Activated T-helper 1 cell treated with Interleukin-2 at 50 U/mL for 16 hours (primary cell): Measurements from ENCODE around the gene TP53.

Source experiments
- DNase-seq: peaks from one replicate; pipeline ENCODE4 v3.0.0-alpha.2; 2020; ENCODE audit warnings: low read depth

Gene TP53

GRCh38 chr17:7706631-7707354 is 19.5 kb upstream of the TP53 start:
- no peak for DNase-seq

- no peak for DNase-seq
Measured at GRCh38 chr17:7705269-7706255, 18.3 kb upstream of the TP53 start.

GRCh38 chr17:7704601-7705268 is 17.4 kb upstream of the TP53 start, which contains the start of gene EFNB3:
Gene EFNB3 (plus strand): TSS chr17:7705202. CDS start chr17:7705599, 397 bp downstream.
- DNase-seq = no peak

- no peak for DNase-seq
Measured at GRCh38 chr17:7703584-7704479, 16.5 kb upstream of the TP53 start.

DNA sequence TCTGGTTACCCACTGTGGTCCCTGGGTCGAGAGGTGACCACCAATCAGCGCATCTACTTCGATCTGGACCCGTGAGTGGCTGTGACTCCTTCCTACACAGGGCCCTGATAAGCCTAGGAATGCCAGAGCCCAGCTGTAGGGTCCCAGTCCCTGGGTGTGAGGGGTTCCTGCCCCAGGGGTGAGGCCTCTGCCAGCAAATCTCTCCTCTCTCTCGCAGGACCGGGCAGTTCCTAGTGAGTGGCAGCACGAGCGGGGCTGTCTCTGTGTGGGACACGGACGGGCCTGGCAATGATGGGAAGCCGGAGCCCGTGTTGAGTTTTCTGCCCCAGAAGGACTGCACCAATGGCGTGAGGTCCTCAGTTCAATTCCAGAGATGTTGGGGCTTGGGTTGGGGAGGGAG is 15.5 kb upstream of the TP53 start:
- no peak for DNase-seq

- DNase-seq = no peak
Measured at GRCh38 chr17:7701681-7702080, 14.4 kb upstream of the TP53 start.

- no peak for DNase-seq
Measured at GRCh38 chr17:7700510-7700909, 13.2 kb upstream of the TP53 start.

DNA sequence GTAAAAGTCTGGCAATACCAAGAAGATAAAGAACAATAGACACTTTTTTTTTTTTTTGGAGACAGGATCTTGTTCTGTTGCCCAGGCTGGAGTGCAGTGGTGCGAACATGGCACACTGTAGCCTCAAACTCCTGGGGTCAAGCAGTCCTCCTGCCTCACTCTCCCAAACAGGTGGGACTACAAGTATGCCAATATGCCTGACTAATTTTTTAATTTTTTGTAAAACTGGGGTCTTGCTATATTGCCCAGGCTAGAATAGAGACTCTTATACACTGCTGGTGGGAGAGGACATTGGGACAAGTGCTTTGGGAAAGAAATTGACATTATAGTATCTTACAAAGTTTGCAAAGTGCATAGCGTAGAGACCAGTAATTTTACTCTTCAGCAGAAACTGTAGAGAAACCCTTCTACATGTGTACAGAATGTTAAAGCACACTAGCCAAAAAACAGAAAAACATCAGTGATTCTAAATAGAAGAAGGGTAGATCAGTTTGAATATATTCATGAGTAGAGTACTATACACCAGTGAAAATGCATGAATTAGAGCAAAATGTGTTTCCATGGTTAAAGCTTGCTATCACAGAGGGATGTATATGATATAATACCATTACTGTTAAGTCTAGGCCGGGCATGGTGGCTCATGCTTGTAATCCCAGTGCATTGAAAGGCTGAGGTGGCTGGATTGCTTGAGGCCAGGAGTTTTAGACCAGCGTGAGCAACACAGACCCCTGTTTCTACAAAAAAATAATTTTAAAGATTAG is 10.7 kb upstream of the TP53 start:
- DNase-seq = no peak

DNA sequence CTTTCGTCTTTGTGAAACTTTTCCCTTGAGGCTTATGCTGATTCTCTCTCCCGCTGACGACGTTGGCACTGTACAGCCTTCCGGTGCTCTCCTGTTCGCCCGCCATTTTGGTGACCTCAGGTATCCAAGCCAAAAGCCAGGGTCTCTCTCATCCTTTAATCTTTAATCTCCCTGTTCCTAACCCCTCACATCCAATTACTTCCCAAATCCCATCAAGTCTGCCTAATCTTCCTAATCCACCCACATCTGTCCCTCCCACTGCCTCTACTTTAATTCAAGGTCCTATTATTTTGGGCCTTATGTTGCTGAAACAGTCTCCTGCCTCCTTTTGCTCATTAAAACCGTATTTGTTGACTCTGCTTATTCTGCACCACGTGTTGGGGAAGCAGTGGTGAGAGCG is 8.3 kb upstream of the TP53 start:
- DNase-seq = no peak

- no peak for DNase-seq
Measured at GRCh38 chr17:7688808-7689316, 1.6 kb upstream of the TP53 start.

- DNase-seq = peak; percentile 93
Measured at GRCh38 chr17:7687908-7688807, 868 bp upstream of the TP53 start, which contains the start of gene WRAP53. Gene WRAP53 (plus strand): TSS chr17:7688477. CDS start chr17:7688649, 172 bp downstream.

DNA sequence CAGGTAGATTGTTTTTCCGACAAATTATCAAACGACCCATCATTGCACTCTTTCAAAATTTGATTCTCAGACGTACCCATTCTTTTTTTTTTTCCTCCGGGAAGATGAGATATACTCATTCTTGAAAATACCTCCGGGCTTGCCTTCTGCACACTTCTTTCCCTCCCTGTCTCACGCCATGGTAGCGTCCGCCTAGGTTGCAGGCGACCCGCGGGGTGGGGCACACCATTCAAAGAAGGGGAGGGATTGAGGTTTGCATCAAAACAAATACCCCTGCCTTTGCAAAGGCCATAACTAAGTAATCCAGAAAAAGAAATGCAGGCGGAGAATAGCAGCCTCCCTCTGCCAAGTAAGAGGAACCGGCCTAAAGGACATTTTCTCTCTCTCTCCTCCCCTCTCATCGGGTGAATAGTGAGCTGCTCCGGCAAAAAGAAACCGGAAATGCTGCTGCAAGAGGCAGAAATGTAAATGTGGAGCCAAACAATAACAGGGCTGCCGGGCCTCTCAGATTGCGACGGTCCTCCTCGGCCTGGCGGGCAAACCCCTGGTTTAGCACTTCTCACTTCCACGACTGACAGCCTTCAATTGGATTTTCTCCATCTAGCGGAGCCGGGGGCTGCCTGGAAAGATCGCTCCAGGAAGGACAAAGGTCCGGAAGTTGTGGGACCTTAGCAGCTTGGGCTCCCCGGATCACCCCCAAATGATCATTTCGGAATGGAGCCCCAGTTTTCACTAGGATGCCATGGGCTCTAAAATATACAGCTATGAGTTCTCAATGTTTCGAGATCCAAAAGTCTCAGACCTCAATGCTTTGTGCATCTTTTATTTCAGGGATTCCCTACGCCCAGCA is 843 bp downstream of the TP53 start:
- DNase-seq = peak; percentile 62

DNA sequence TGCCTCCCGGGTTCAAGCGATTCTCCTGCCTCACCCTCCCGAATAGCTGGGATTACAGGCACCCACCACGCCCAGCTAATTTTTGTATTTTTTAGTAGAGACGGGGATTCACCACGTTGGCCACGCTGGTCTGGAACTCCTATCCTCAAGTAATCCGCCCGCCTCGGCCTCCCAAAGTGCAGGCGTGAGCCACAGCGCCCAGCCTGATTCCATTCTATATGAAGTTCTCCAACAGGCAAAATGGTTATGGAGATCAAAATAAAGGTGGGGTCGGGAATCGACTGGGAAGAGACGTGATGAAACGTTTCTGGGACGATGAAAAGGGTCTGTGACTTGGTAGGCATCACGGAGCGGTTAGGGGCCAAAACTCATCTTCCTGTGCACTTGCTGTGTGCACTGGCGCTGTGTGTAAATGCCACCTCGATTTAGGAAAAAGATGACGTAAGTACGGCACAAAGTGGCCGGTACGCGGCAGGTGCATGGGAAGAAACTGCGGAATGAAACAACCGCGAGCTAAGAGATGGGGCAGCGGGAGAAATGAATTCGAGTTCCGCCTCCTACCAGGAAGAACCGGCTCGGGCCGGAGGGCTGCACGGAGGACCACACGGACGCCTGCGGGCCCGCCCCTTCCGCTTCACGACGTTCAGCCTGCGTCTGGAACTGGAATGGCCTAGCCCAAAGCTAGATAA is 1.6 kb downstream of the TP53 start:
- peak; percentile 83 for DNase-seq

- no peak for DNase-seq
Measured at GRCh38 chr17:7684851-7685532, 2.3 kb downstream of the TP53 start.

GRCh38 chr17:7677388-7678067 is 9.8 kb downstream of the TP53 start:
- DNase-seq = no peak

- DNase-seq = no peak
Measured at GRCh38 chr17:7676533-7676932, 10.8 kb downstream of the TP53 start.

DNA sequence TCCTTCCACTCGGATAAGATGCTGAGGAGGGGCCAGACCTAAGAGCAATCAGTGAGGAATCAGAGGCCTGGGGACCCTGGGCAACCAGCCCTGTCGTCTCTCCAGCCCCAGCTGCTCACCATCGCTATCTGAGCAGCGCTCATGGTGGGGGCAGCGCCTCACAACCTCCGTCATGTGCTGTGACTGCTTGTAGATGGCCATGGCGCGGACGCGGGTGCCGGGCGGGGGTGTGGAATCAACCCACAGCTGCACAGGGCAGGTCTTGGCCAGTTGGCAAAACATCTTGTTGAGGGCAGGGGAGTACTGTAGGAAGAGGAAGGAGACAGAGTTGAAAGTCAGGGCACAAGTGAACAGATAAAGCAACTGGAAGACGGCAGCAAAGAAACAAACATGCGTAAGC is 12.4 kb downstream of the TP53 start:
- no peak for DNase-seq
